HG02973 (cell line): ENCODE measurements around the gene IL17B.
A peak's percentile ranks its signal among the peaks of the same experiment; 100 is the strongest.

Source experiments
- ATAC-seq: cut with Tn5 transposase; IDR thresholded peaks from one replicate; pipeline ENCODE4 v1.9.1; 2021; ENCODE audit warnings: moderate library complexity; ENCODE audit not compliant: unreplicated experiment

IL17B gene

DNA sequence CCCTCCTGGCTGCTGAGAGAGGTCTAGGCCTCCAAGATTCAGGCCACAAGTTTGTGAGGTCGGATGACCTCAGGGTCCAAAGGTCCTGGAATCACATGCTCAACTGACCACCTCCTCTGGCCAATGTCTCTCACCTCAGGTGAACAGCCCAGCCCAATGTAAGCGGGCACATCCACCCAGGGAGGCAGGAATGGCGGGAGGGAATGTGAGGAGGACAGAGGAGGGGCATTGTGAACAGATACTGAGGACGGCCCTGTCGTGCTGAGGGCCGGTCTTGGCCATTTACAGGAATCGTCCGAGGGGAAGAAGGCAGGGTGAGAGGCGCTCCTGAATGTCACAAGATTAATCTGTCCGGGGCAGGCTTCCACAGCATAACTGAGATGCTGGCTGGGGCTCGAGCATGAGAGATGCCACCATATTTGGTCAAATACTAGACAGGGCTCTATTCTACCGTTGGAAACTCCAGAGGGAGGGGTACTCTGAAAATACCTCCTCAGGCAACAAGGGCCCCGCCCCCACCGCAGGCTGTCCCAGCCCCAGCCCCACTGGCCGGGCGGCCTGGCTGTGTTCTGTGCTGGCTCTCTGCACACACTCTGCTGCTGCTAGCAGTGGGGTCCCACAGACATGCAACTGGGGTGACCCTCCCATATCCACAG is 1.5 kb upstream of the IL17B start:
- ATAC-seq: no peak

DNA sequence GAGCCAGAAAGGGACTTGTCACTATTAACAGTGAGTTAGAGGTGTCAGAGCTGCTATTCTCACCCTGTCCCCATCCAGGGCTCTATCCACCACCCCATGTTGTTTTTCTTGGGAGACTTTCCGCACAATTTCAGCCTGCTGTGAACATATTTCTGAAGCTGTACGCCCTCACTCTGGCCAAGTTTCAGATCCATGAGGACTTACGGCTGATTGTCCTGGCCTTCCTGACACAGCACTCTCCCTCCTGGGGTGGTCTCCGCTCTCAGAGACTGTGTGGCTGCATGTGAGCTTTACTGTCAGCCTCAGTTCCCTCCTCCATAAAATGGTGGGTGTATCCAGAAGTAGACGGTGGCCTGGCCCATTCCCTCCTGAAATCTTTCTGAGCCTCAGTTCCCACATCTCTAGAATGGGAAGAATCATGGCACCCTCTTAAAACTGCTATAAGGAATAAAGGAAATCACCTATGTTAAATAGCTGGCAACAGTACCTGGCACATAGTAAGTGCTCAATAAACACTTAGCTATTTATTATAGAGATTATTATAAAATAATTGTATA is 804 bp upstream of the IL17B start:
- no peak for ATAC-seq

DNA sequence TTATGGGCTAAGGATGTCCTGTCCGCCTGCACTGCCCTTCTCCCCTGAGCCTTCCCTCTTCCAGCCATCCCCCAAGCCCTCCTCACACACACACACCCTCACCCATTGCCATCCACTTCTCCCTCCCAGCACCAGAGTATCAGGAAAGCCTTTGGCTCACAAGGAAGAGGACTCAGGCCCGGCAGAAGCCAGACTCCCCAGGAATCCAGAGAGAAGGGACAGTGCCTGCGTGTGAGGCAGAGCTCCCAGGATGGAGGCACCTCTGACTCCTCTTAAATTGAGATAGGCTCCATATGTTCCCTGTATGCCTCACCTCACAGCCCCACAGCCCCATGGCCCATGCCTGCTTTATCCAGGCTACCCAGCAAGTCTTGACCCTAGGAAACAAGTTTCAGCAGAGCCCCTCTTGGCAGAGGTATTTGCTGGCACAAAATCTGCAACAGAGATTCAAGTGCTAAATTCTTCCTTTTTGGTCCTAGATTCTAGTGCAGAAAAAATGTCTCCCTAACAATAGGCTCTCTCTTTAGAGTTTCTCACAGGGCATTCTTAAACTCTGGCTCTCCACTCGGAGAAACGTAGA is 761 bp downstream of the IL17B start:
- ATAC-seq: no peak

DNA sequence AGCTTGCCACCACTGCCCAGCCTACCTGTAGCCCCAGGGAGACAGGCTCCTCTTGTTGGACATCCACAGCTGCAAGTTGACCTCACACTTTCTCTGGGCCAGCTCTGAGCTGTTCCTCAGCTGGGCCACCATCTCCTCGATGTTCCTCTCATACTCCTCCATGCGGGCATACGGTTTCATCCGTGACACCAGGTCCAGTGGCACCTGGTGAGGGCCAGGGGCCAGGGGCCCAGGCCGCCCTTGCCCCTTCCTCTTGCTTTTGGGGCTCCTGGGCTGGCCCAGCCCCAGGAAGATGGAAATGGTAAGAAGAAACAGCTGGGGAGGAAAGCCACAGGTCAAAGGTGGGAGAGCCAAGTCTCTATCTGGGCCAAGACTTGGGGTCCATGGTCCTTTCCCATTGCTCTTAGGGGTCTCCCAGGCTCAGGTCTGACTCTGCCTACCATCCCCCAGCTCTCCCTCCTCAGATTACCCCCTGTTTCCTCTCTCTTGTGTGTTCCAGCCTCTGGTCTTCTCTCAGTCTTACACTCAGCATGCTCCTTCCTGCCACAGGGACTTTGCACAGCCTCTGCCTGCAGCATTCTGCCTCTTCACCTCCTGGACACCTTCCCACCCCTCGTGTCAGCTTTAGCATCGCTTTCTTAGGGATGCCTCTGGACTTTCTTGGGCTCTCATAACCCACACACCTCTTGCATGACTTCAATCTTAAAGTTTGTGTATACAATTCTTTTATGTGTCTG is 2.2 kb downstream of the IL17B start:
- no peak for ATAC-seq

DNA sequence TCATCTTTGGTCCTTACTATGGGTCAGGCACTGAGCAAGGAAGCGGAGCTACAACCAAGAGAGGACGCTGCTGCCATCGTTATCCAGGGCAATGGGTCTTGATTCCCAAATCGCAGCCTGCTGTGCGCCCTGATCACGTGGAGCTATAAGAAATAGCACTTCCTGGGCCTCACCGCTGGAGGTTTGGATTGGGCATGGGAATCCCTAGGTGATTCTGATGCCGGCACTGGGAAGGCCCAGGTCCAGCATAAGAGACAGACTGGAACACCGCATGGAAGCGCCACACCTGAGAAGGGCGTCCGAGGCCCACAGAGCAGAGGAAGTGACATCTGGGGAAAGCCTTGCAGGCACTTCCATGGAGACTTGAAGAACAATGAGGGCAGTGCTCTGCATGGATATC is 3.0 kb downstream of the IL17B start:
- ATAC-seq: no peak

DNA sequence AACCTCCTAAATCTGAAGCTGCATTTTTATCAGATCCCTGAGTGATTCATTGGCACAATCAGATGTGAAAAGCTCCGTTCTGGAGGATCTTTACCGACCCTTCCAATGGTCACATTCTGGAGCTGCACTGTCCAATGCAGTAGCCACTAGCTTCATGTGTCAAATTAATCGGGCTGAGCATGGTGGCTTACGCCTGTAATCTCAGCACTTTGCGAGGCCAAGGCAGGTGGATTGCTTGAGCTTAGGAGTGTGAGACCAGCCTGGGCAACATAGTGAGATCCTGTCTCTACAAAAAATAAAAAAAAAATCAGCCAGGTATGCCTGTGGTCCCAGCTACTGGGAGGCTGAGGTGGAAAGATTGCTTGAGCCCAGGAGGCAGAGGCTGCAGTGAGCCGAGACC is 3.7 kb downstream of the IL17B start:
- ATAC-seq: no peak

DNA sequence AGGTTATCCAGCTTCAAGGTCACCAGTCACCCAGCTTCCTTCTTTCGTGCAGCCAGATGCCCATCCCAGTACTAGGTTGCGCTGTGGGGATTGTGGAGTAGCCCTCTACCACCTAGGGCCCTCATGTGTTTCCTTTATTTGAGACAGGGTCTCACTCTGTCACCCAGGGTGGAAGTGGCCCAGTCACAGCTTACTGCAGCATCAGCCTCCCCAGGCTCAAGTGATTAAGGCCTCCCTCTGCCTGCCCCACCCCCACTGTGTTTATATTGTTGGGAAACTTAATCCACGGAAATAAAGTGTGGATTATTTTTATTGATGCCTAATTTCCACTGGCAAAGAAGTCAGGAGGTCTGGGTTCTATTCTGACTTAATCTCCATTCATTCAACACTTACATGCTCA is 4.3 kb downstream of the IL17B start:
- no peak for ATAC-seq

DNA sequence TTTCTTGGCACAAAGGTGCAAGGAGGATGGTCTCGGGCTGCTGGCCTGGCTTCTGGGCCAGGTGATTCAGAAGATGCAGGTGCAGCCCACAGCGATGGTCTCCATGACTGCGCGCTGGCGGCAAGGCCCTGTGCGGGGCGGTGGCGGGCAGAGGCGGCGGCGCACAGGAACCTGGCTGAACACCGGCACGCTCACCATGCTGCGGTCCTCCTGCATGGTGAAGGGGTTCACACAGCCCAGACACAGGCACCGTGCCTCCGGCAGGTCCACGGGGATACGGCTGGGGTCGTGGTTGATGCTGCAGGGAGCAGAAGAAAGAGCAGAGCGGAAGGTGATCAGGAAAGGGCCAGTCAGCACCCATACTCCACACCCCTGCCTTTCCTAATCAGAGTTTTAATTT is 4.8 kb downstream of the IL17B start:
- ATAC-seq: no peak

DNA sequence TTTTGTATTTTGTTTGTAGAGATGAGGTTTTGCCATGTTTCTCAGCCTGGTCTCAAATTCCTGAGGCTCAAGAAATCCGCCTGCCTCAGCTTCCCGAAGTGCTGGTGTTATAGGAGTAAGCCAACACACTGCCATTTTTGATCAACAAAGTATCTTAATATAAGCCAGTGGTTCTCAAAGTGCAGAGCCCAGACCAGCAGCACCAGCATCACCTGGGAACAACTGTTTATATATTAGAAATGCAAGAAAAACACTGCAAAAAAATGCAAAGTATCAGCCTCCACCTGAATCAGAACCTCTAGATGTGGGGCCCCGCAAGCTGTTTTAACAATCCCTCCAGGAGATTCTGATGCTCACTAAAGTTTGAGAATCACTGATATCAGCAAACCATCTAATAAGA is 6.2 kb downstream of the IL17B start:
- ATAC-seq: no peak

DNA sequence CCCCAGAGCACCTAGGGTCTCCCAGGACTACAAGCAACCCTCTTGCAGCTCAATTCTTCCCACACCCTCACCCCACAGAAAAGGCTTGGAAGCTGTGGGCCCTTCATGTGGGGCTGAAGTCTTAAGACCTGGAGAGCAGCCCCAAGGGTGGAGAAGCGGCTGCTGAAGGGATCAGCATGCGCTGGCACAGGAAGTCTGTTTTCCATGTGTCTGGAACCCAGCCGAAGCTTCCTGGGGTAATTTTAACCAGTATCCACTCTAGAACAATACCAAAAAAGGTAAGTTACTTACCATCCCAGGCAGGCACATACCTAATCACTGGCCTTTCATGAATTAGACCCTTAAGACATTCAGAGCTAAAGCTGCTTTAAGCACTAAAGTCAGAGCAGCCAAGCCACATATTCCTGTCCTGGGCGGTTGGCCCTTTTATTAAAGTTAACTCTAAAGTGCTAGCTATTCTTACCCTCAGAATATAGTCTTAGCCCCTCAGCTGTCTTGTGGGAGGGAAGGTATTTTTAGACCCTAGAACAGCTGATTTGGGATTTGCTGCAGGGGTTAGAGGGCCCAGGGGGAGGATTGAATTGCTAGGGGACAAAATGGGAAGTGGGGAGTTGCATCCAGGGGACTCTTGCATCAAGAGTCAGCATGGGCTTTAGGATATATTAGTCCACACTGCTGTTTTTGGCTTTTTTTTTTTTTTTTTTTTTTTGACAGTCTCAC is 6.9 kb downstream of the IL17B start:
- ATAC-seq: no peak

DNA sequence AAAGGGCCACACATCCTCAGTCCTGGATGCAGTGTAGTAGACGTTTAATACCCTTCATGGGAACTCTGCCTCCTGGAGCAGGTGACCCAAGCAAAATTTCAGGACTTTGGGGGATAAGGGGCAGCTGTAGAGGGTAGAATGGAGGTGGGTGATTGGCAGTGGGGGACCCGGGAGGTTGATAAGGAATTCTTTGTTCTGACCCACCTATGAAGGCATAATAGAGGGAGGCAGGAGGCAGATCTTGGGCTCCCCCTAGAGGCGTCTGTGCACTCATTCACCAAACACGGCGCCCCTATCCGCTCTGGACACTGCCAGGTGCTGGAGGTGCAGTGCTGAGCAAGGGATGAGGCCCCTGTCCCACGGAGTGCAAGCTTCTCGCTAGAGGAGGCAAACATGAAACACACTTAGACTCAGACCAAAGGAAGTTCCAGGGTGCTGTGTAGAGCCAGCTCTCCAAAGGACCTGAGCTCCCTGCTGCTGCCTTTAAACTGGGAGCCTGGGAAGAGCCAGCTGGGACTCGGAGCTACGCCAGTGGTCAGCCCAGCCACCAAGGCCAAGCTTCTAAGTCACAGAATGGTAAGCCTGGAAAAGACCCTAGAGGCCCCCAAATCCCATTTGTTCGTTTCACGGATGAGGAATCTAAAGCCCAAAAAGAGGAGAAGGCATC is 7.7 kb downstream of the IL17B start:
- peak; percentile 82 for ATAC-seq

DNA sequence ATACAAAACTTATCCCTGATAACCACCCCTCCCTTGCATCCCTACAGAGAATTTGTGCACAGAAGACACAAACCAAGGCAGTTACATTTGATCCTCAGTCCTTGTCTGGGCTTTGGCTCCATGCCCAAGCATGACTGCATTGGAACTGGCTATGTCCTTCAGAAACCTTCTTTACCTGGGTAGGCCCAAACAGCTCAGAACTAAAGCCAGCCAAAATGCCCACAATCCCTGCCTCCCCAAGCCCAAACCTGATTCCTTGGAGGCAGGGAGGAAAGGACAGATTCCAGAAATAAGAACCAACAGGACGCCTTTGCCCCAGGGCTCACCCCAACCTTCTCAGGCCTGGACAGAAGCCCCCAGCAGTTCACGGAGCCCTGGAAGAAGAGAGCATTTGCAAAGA is 8.2 kb downstream of the IL17B start:
- ATAC-seq: no peak

DNA sequence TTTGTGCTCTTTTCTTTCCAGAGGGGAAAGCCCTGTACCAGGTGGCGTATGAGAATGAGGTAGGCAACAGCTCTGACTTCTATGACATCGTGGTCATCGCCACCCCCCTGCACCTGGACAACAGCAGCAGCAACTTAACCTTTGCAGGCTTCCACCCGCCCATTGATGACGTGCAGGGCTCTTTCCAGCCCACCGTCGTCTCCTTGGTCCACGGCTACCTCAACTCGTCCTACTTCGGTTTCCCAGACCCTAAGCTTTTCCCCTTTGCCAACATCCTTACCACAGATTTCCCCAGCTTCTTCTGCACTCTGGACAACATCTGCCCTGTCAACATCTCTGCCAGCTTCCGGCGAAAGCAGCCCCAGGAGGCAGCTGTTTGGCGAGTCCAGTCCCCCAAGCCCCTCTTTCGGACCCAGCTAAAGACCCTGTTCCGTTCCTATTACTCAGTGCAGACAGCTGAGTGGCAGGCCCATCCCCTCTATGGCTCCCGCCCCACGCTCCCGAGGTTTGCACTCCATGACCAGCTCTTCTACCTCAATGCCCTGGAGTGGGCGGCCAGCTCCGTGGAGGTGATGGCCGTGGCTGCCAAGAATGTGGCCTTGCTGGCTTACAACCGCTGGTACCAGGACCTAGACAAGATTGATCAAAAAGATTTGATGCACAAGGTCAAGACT is 11.0 kb downstream of the IL17B start:
- no peak for ATAC-seq

DNA sequence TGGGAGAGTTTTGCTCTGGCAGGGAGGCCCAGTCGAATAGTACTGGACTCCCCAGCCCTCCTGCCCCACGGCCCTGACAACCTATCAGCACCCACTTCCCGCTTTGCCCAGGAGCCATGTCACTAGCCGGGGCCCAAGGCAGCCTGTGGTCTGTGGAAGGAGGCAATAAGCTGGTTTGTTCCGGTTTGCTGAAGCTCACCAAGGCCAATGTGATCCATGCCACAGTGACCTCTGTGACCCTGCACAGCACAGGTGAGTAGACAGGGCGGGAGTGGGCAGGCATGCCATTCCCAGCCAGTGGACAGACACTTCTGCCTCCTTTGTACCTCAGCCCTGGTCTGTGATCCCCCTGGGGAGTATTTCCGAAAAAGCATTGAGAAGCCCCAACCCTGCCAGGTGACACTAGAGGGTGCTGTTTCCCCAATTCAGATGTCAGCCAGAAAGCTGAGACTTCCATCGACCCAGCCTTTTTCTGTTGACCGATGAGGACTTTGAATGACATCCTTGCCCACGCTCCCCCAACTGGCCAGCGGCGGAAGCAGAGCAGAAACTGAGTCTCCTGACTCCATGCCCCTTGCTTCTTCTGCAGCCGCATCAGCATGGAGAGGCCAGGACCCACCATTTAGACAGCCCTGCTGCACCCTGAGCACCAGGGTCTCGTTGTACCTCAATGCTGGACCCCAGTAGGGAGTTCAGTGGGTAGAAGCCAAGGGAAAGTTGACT is 11.7 kb downstream of the IL17B start:
- ATAC-seq: peak; percentile 50

DNA sequence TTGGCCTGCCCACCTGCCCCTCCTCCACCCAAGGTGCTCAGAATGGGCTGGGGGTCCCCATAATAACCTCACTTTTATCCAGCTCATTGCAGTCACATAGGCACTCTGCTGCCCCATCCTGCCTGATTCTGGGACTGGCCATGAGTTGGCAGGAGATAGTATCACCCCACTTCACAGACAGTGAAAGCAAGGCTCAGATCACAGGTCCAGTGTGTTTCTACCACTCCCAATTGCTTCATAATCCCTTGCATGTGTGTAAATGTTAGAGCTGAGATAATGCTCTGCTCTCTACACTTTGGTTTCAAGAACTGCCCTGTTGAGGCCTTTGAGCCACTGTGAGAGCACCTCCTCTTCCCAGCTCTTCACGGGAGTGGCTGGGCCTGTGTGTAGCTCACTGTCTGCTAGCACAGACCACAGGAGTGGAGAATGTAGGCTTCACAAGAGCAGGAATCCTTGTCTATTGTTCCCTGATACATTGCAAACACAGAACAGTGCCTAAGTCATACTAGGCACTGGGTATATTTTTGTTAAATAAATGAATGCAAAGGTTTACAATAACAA is 12.8 kb downstream of the IL17B start:
- ATAC-seq: no peak

DNA sequence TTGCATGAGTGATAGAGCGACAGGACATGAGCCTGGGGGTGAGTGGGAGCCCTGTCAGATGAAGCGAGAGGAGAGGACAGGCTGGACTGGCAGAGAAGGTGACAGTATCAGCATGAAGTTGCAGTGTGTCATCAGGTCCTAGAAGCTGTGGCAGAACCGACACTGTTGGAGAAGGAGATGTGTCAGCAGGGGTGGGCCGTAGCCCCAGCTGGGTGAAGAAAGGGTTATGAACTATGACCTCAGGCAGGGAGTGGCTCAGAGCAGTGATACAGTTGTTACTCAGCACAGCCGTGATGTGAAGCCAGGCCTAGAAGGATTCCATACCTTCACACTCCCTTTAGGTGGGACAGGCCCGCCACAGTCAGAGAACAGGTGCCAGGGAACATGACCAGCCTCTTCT is 13.7 kb downstream of the IL17B start:
- no peak for ATAC-seq

DNA sequence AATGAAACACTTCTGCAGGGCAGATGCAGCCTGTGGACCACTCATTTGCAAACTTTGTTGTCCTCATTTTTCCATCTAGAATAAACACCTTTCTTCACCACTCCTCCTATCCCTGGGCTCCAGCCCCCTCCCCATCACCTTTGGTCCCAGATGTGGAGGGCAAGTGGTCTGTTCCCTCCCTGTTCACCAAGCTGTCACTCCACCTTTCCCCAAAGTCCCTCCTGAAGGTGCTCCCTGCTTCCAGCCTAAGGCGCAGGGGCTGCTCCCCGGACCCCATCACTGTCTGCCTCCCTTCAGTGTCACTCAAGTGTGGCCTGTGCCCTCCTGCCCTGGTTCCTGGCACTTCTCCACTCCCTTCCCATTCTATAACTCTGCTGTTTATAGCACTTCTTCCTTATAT is 14.4 kb downstream of the IL17B start:
- ATAC-seq: no peak

DNA sequence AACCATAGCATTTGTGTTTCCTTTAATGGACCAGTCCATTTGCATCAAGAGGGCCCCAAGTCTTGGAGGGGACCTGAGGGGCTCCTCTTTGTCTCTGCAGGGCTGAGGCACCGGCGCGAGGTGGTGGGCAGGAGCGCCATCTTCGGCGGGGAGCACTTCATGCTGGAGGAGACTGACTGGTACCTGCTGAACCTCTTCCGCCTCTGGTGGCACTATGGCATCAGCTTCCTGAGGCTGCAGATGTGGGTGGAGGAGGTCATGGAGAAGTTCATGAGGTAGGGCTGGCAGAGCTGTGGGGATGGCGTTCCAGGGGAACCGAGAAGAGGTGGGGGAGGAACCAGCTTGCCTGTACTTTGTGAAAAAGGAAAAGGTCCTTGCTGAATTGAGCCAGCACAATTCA is 15.2 kb downstream of the IL17B start:
- no peak for ATAC-seq

DNA sequence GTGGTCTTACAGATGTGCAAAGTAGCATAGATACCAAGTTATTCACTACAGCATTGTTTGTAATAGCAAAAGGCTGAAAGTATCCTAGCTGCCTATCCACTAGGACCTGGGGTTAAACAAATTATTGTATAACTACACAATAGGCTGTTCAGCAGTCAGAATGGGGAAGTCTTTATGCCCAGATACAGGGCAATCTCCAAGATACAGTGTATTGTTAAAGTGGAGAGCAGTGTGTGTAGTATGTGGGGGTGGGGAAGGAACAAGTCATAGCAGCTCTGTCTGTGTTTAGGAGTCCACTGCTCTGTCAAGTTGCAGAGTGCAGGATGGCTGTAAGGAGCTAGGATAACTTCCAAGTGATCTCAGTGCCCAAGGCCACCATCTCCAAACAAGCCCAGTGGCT is 15.7 kb downstream of the IL17B start:
- no peak for ATAC-seq

DNA sequence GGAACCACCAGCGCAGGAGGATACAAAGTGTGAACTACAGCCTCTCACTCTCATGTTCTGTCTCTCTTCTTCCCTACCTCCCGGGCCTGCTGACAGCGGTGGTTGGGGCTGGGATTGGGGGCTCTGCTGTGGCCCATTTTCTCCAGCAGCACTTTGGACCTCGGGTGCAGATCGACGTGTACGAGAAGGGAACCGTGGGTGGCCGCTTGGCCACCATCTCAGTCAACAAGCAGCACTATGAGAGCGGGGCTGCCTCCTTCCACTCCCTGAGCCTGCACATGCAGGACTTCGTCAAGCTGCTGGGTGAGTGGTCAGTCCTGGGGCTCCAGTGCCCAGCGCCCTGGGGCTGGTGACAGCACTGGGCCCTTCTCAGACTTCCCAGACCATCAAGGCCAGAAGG is 16.6 kb downstream of the IL17B start:
- ATAC-seq: no peak
